Fibroblast of lung (primary cell): ENCODE measurements around the gene STRN3.

Source experiments
- CTCF ChIP-seq, 2 donors: IDR thresholded peaks in 1 of 2; conservative IDR thresholded peaks in 1 of 2; 1 replicate in 1 of 2; 2 replicates in 1 of 2; pipeline ENCODE4 v1.5.1; 2011 to 2012; ENCODE audit warnings: low read length in 2 of 2, control low read depth in 1 of 2, inconsistent platforms in 1 of 2, low read depth in 1 of 2, mild to moderate bottlenecking in 1 of 2
- EZH2 ChIP-seq: IDR thresholded peaks from 2 replicates; pipeline ENCODE4 v1.5.1; 2012; ENCODE audit warnings: low read length, control low read depth, mild to moderate bottlenecking; ENCODE audit errors: missing control alignments

DNA sequence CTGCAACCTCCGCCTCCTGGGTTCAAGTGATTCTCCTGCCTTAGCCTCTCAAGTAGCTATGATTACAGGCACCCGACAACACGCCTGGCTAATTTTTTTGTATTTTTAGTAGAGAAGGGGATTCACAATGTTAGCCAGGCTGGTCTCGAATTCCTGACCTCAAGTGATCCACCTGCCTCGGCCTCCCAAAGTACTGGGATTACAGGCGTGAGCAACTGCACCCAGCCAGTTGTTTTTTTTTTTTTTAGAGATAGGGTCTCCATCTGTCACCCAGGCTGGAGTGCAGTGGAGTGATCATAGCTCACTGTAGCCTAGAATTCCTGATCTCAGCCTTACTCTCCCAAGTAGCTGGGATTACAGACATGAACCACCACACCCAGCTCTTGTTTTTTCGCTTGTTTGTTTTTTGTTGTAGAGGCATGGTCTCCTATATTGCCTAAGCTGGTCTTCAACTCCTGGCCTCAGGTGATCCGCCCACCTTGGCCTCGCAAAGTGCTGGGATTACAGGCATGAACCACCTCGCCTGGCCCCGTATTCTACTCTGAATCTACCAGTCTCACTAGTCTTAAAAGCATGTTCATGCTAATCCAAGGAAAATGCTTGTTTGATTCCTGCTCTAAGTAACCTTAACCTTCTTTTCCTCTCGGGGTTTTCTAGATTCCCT is 31.7 kb upstream of the STRN3 start:
- no peak for TF ChIP-seq EZH2
- no peak for TF ChIP-seq CTCF (conservative IDR thresholded peaks at IDR 0.05 in 1 of 2, IDR thresholded peaks at IDR 0.05 in 1 of 2; ENCODE audit: low read depth in 1 of 2, low read length in 2 of 2)
